H9 (cell line): ENCODE data around the gene BTN1A1. TPM values are rescaled to one million over a fixed set of nuclear protein-coding genes. Genes with fewer than 3 reads are reported as not detected.

Experiments used
- DNase-seq: peaks from one replicate; pipeline ENCODE4 v3.0.0-alpha.2; 2017
- H2AFZ ChIP-seq: one replicate; pipeline ENCODE4 v1.6.1; 2013; ENCODE audit warnings: mild to moderate bottlenecking, low read length, control low read depth, moderate library complexity
- H2AK5ac ChIP-seq: 2 replicates; pipeline ENCODE4 v1.6.1; 2013; ENCODE audit warnings: low read length, control low read depth, mixed read lengths; ENCODE audit not compliant: insufficient read length
- H2BK120ac ChIP-seq: one replicate; pipeline ENCODE4 v1.6.1; 2013; ENCODE audit warnings: low read depth, mild to moderate bottlenecking, low read length, control low read depth, inconsistent platforms; ENCODE audit not compliant: poor library complexity, severe bottlenecking
- H2BK12ac ChIP-seq: 2 replicates; pipeline ENCODE4 v1.6.1; 2013; ENCODE audit warnings: low read length, control low read depth, mixed read lengths, low read depth; ENCODE audit not compliant: insufficient read length
- H2BK15ac ChIP-seq: 2 replicates; pipeline ENCODE4 v1.6.1; 2013; ENCODE audit warnings: low read depth, low read length, control low read depth
- H2BK20ac ChIP-seq: one replicate; pipeline ENCODE4 v1.6.1; 2013; ENCODE audit warnings: low read depth, mild to moderate bottlenecking, low read length, control low read depth, inconsistent platforms; ENCODE audit not compliant: poor library complexity, severe bottlenecking
- H2BK5ac ChIP-seq: 2 replicates; pipeline ENCODE4 v1.6.1; 2013; ENCODE audit warnings: low read length, control low read depth, mixed read lengths; ENCODE audit not compliant: insufficient read length
- H3K14ac ChIP-seq: 2 replicates; pipeline ENCODE4 v1.6.1; 2013; ENCODE audit warnings: low read length, control low read depth; ENCODE audit not compliant: insufficient read depth
- H3K18ac ChIP-seq: 2 replicates; pipeline ENCODE4 v1.6.1; 2013; ENCODE audit warnings: low read depth, mild to moderate bottlenecking, mixed read lengths, low read length, control low read depth; ENCODE audit not compliant: insufficient read length
- H3K23ac ChIP-seq: 2 replicates; pipeline ENCODE4 v1.6.1; 2013; ENCODE audit warnings: low read length, control low read depth, mixed read lengths, low read depth; ENCODE audit not compliant: insufficient read length
- H3K23me2 ChIP-seq: 2 replicates; pipeline ENCODE4 v1.6.1; 2013; ENCODE audit warnings: low read depth, mild to moderate bottlenecking, mixed read lengths, low read length, control low read depth; ENCODE audit not compliant: insufficient read length, poor library complexity, severe bottlenecking
- H3K27ac ChIP-seq: 2 replicates; pipeline ENCODE4 v1.5.1; 2013; ENCODE audit warnings: low read length, control low read depth, mixed read lengths, low read depth; ENCODE audit not compliant: insufficient read length
- H3K27me3 ChIP-seq: 2 replicates; pipeline ENCODE4 v1.6.1; 2013; ENCODE audit warnings: low read length, control low read depth, inconsistent platforms; ENCODE audit not compliant: insufficient read depth
- H3K4ac ChIP-seq: 2 replicates; pipeline ENCODE4 v1.6.1; 2013; ENCODE audit warnings: low read depth, mild to moderate bottlenecking, control low read depth, inconsistent platforms, low read length, moderate library complexity
- H3K4me1 ChIP-seq: 2 replicates; pipeline ENCODE4 v1.6.1; 2013; ENCODE audit warnings: low read length, control low read depth, inconsistent platforms; ENCODE audit not compliant: insufficient read depth
- H3K4me2 ChIP-seq: 2 replicates; pipeline ENCODE4 v1.6.1; 2013; ENCODE audit warnings: low read length, control low read depth, mixed read lengths; ENCODE audit not compliant: insufficient read length, insufficient read depth
- H3K56ac ChIP-seq: 2 replicates; pipeline ENCODE4 v1.6.1; 2013; ENCODE audit warnings: low read depth, mild to moderate bottlenecking, mixed read lengths, low read length, control low read depth; ENCODE audit not compliant: insufficient read length
- H3K79me1 ChIP-seq: 2 replicates; pipeline ENCODE4 v1.6.1; 2013; ENCODE audit warnings: low read depth, mild to moderate bottlenecking, moderate library complexity, low read length, control low read depth, inconsistent platforms; ENCODE audit not compliant: insufficient read depth, poor library complexity, severe bottlenecking
- H3K79me2 ChIP-seq: 2 replicates; pipeline ENCODE4 v1.6.1; 2013; ENCODE audit warnings: low read length, control low read depth, inconsistent platforms; ENCODE audit not compliant: insufficient read depth
- H3K9ac ChIP-seq: 2 replicates; pipeline ENCODE4 v1.6.1; 2013; ENCODE audit warnings: low read length, control low read depth, mixed read lengths; ENCODE audit not compliant: insufficient read length; ENCODE audit errors: extremely low read depth
- H3K9me3 ChIP-seq: one replicate; pipeline ENCODE4 v1.6.1; 2013; ENCODE audit warnings: low read depth, low read length, inconsistent platforms; ENCODE audit not compliant: control insufficient read depth
- H3T11ph ChIP-seq: one replicate; pipeline ENCODE4 v1.6.1; 2013; ENCODE audit warnings: mild to moderate bottlenecking, low read length, control low read depth, inconsistent platforms
- H4K20me1 ChIP-seq: one replicate; pipeline ENCODE4 v1.6.1; 2013; ENCODE audit not compliant: control insufficient read depth, insufficient read length, insufficient read depth
- H4K5ac ChIP-seq: 2 replicates; pipeline ENCODE4 v1.6.1; 2013; ENCODE audit warnings: low read depth, mild to moderate bottlenecking, mixed read lengths, low read length, control low read depth; ENCODE audit not compliant: insufficient read length
- H4K8ac ChIP-seq: replicated peaks from 2 replicates; pipeline ENCODE4 v1.6.1; 2013; ENCODE audit warnings: low read length, control low read depth, mixed read lengths, low read depth; ENCODE audit not compliant: insufficient read length
- H4K91ac ChIP-seq: 2 replicates; pipeline ENCODE4 v1.6.1; 2013; ENCODE audit warnings: low read depth, mild to moderate bottlenecking, moderate library complexity, mixed read lengths, low read length, control low read depth; ENCODE audit not compliant: insufficient read length
- H3K27ac Mint-ChIP-seq, 3 experiments: 2 replicates in 2 of 3; 3 replicates in 1 of 3; pipeline ENCODE4 v1.8.0; 2020 to 2021; ENCODE audit warnings: mixed read lengths in 3 of 3, mild to moderate bottlenecking in 1 of 3, moderate library complexity in 1 of 3
- H3K27me3 Mint-ChIP-seq: 2 replicates; pipeline ENCODE4 v1.8.0; 2021; ENCODE audit warnings: low read depth, mild to moderate bottlenecking, moderate library complexity, mixed read lengths
- H3K36me3 Mint-ChIP-seq, 3 experiments: 2 replicates in 2 of 3; 3 replicates in 1 of 3; pipeline ENCODE4 v1.8.0; 2020 to 2021; ENCODE audit warnings: low read depth in 3 of 3, mixed read lengths in 3 of 3; ENCODE audit not compliant: insufficient read depth in 1 of 3
- H3K4me1 Mint-ChIP-seq, 2 experiments: 2 replicates each; pipeline ENCODE4 v1.8.0; 2020; ENCODE audit warnings: mixed read lengths in 2 of 2
- H3K4me3 Mint-ChIP-seq, 2 experiments: 2 replicates in 1 of 2; 3 replicates in 1 of 2; pipeline ENCODE4 v1.8.0; 2020 to 2021; ENCODE audit warnings: mild to moderate bottlenecking in 2 of 2, mixed read lengths in 2 of 2, moderate library complexity in 1 of 2
- H3K9me3 Mint-ChIP-seq, 2 experiments: 2 replicates in 1 of 2; 3 replicates in 1 of 2; pipeline ENCODE4 v1.8.0; 2020; ENCODE audit warnings: mild to moderate bottlenecking in 2 of 2, mixed read lengths in 2 of 2, moderate library complexity in 1 of 2
- total RNA-seq: library from RNA; stranded (reverse); gene quantifications from 2 replicates; pipeline ENCODE4 v1.2.1, GENCODE V29; 2021
- TF ChIP-seq, protein P1 (sequence below): fragments of 200-600 bp; sonication (generic); conservative IDR thresholded peaks from 3 replicates; pipeline ENCODE4 v1.8.0; 2021; ENCODE audit warnings: antibody characterized with exemption, mild to moderate bottlenecking

The BTN1A1 gene
- total RNA-seq, 1 experiment from 2014 or later: 0.15 TPM

DNA sequence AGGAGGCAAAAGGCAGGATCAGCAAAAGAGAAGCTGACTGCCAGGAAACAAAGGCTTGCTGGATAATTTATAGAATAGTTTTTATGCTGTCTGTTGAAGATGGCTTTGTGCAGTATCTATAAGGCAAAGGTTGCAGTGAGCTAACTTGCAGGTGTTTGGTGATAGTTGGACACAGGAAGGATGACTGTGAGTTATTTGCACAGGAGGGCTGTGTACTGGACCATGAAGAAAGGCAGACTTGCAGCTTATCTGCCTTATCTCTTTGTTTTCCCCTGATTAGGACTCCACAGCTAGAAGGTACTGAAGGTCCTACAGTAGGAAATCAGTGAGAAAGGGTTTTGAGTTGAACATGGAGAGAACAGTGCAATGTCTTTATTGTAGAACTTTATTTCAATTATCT is 2.1 kb downstream of the BTN1A1 start:
- TF ChIP-seq, protein P1, sequence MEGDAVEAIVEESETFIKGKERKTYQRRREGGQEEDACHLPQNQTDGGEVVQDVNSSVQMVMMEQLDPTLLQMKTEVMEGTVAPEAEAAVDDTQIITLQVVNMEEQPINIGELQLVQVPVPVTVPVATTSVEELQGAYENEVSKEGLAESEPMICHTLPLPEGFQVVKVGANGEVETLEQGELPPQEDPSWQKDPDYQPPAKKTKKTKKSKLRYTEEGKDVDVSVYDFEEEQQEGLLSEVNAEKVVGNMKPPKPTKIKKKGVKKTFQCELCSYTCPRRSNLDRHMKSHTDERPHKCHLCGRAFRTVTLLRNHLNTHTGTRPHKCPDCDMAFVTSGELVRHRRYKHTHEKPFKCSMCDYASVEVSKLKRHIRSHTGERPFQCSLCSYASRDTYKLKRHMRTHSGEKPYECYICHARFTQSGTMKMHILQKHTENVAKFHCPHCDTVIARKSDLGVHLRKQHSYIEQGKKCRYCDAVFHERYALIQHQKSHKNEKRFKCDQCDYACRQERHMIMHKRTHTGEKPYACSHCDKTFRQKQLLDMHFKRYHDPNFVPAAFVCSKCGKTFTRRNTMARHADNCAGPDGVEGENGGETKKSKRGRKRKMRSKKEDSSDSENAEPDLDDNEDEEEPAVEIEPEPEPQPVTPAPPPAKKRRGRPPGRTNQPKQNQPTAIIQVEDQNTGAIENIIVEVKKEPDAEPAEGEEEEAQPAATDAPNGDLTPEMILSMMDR: no peak
- Histone ChIP-seq H3K9ac (no peak overlapping the region), H2BK5ac (no peak overlapping the region), H3K79me2 (no peaks in the 10 kb centered on the region), H2BK120ac (no peak overlapping the region), H2AFZ (no peak overlapping the region), H3K79me1 (no peaks in the 10 kb centered on the region), H3K9me3 (no peaks in the 10 kb centered on the region), H2BK20ac (no peak overlapping the region), H3K23me2 (peaks cover 8% of the 10 kb centered on the region), H3K18ac (no peak overlapping the region), H3K4me1 (no peaks in the 10 kb centered on the region), H3K14ac (no peak overlapping the region), H3K27ac (no peak overlapping the region), H4K8ac (no peak overlapping the region), H3K4me2 (peak overlapping the region; percentile 59), H3K27me3 (peaks cover 20% of the 10 kb centered on the region), H3K23ac (no peak overlapping the region), H4K20me1 (no peaks in the 10 kb centered on the region), H3K4ac (no peak overlapping the region), H4K91ac (no peak overlapping the region), H2AK5ac (no peak overlapping the region), H3T11ph (no peak overlapping the region), H2BK15ac (no peak overlapping the region), H4K5ac (no peak overlapping the region), H2BK12ac (no peak overlapping the region), H3K56ac (no peak overlapping the region)
- DNase-seq: no peak
- Mint-ChIP-seq H3K36me3 (no peaks in the 10 kb centered on the region), H3K4me1 (peaks cover 16 to 17% of the 10 kb centered on the region in 2 experiments), H3K9me3 (no peaks in the 10 kb centered on the region; a peak in 2 of 5 replicates), H3K4me3 (peak overlapping the region; percentile 64 to 80), H3K27me3 (peaks cover 61% of the 10 kb centered on the region), H3K27ac (no peak overlapping the region)
